Activated CD4-positive, alpha-beta T cell treated with anti-CD3 and anti-CD28 coated beads for 4 hours (primary cell): Measurements from ENCODE around the gene ABTB1.
"Not testable (repeated sequence)": the region's sequence is repeated elsewhere in the genome, so short reads cannot be mapped to it uniquely, and the experiment has no call there.

Source experiments
- DNase-seq, 2 donors: peaks; one replicate each; pipeline ENCODE4 v3.0.0-alpha.2; 2020

Gene ABTB1

GRCh38 chr3:127650236-127650635 is 22.5 kb upstream of the ABTB1 start:
- DNase-seq, result no peak

GRCh38 chr3:127651516-127652172 is 21.1 kb upstream of the ABTB1 start:
- DNase-seq, result no peak

GRCh38 chr3:127652246-127652995 is 20.3 kb upstream of the ABTB1 start:
- DNase-seq, result peak in 1 of 2 donors; percentile 28

GRCh38 chr3:127654374-127654773 is 18.4 kb upstream of the ABTB1 start:
- no peak for DNase-seq

- DNase-seq, result not testable (repeated sequence)
Measured at GRCh38 chr3:127654993-127655392, 17.8 kb upstream of the ABTB1 start.

- no peak for DNase-seq
Measured at GRCh38 chr3:127655641-127656040, 17.1 kb upstream of the ABTB1 start.

- no peak for DNase-seq
Measured at GRCh38 chr3:127656906-127657305, 15.8 kb upstream of the ABTB1 start.

GRCh38 chr3:127658234-127658633 is 14.5 kb upstream of the ABTB1 start:
- DNase-seq, result no peak

- DNase-seq, result no peak
Measured at GRCh38 chr3:127660621-127661251, 12.0 kb upstream of the ABTB1 start.

GRCh38 chr3:127661600-127661999 is 11.2 kb upstream of the ABTB1 start:
- DNase-seq, result no peak

GRCh38 chr3:127662001-127662469 is 10.7 kb upstream of the ABTB1 start:
- no peak for DNase-seq

GRCh38 chr3:127663151-127663550 is 9.6 kb upstream of the ABTB1 start:
- no peak for DNase-seq

- DNase-seq, result no peak
Measured at GRCh38 chr3:127665165-127665564, 7.6 kb upstream of the ABTB1 start.

GRCh38 chr3:127665586-127665985 is 7.2 kb upstream of the ABTB1 start:
- DNase-seq, result no peak

- DNase-seq, result no peak
Measured at GRCh38 chr3:127666676-127667075, 6.1 kb upstream of the ABTB1 start.

GRCh38 chr3:127667119-127667681 is 5.6 kb upstream of the ABTB1 start:
- DNase-seq, result no peak

- no peak for DNase-seq
Measured at GRCh38 chr3:127668906-127669305, 3.8 kb upstream of the ABTB1 start.

GRCh38 chr3:127669541-127670228 is 3.1 kb upstream of the ABTB1 start:
- no peak for DNase-seq

- DNase-seq, result no peak
Measured at GRCh38 chr3:127670229-127670559, 2.6 kb upstream of the ABTB1 start.

GRCh38 chr3:127670761-127671522 is 1.8 kb upstream of the ABTB1 start:
- DNase-seq, result no peak

- peak; percentile 12 to 26 for DNase-seq
Measured at GRCh38 chr3:127671523-127672428, 976 bp upstream of the ABTB1 start.
